ENCODE results near the gene FAF1.

FAF1 gene

DNA sequence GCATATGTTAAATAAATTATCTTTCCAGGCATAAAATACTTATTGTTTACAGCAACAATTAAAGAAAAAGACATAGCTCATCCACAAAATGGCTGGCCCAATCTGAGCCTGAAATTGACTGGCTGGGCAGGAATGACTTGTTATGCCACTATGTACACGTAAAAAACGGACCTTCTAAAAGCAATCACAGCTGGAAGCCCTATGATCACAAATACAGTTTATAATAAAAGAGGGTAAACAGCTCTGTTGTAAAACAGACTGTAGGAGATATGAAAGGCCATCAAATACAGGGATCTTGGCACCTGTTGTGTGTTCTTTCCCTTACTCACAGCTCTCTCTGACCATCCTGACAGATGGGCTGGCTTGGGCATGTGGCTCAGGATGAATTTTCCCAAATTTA, 466.4 kb downstream of the FAF1 start:
- TF ChIP-seq, protein P1, sequence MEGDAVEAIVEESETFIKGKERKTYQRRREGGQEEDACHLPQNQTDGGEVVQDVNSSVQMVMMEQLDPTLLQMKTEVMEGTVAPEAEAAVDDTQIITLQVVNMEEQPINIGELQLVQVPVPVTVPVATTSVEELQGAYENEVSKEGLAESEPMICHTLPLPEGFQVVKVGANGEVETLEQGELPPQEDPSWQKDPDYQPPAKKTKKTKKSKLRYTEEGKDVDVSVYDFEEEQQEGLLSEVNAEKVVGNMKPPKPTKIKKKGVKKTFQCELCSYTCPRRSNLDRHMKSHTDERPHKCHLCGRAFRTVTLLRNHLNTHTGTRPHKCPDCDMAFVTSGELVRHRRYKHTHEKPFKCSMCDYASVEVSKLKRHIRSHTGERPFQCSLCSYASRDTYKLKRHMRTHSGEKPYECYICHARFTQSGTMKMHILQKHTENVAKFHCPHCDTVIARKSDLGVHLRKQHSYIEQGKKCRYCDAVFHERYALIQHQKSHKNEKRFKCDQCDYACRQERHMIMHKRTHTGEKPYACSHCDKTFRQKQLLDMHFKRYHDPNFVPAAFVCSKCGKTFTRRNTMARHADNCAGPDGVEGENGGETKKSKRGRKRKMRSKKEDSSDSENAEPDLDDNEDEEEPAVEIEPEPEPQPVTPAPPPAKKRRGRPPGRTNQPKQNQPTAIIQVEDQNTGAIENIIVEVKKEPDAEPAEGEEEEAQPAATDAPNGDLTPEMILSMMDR (IDR thresholded peaks at IDR 0.05) = no peak
- H3K27ac ChIP-seq = no peak overlapping the region
- no peak overlapping the region for H3K4me3 ChIP-seq
- no peak for DNase-seq (ENCODE audit: low spot score)

DNA sequence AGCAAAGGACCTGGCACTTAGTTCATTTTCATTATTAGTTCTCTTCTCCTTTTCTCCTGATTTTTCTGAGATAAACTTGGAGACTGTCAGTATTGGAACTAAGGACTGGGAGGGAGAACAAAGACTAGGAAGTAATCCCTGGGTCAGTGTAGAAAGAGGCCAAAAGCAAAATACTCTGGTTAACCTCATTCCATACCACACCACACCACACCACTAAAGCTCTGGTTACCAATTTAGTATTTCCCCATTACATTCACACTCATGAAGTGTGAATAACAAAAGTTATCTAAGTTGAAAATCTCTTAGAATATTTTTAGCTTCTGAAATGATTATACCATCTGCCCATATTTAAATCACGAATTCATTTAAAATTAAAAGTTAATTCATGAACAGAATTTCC, 467.9 kb downstream of the FAF1 start:
- no peak overlapping the region for H3K27ac ChIP-seq
- no peak for DNase-seq (ENCODE audit: low spot score)
- H3K4me3 ChIP-seq = no peak overlapping the region
- TF ChIP-seq, protein P1 (IDR thresholded peaks at IDR 0.05) = no peak

DNA sequence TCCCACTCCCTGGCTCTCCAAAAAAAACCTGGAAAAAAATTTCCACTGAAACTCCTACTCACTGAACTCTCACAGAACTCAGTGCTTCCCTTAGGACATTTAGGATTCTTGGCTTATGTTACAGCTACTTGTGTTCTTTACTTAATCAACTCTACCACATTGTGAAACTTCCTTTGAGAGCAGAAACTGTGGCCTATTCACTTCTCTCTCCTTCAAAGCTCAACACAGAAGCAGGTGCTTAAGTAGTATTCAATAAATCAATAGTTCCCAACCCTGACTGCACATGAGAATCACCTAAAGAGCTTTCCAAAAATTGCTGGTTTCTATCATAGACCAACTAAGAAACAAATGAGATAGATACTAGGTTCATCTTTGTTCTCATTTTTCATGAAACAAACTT, 468.9 kb downstream of the FAF1 start:
- TF ChIP-seq, protein P1 (IDR thresholded peaks at IDR 0.05) = no peak
- Histone ChIP-seq H3K27ac (no peak overlapping the region), H3K4me3 (no peak overlapping the region)
- DNase-seq (ENCODE audit: low spot score) = no peak

DNA sequence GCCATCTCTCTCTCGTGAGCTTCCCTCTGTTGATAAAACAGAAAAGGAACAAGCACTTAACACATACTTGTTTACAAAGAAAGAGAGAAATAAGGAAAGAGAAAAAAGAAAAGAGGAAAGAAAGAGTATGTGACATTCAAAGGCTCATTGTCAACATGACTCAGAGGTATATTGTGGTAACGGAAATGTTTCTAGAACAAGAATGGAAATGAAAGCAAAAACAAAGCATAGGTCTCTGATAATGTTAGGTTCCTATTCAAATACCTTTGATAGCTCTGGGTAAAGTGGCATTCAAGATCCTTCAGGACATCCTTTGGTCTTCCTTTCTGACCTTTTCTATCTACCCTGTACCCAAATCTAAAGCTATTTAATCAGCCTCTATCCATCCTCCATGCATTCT, 469.4 kb downstream of the FAF1 start:
- TF ChIP-seq, protein P1 (IDR thresholded peaks at IDR 0.05) = no peak
- H3K4me3 ChIP-seq = no peak overlapping the region
- no peak for DNase-seq (ENCODE audit: low spot score)
- no peak overlapping the region for H3K27ac ChIP-seq

DNA sequence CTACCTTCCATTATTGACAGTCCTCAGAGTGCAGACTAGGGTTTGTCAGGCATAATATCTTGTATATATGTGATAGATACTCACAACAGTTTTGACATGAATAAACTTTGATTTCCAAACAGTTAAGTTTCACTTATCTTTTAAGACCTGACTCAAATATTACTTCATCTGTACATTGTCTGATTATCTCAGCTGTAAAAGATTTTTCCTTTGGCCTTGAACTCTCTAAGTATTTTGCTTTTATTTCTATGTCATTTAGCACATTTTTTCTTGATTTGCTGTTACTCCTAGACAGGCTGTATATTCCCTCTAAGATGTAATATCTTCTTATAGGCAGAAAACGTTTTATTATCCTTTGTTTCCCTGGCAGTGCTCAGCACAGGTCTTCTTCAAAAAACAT, 471.2 kb downstream of the FAF1 start:
- DNase-seq (ENCODE audit: low spot score) = no peak
- TF ChIP-seq, protein P1 (IDR thresholded peaks at IDR 0.05) = no peak

DNA sequence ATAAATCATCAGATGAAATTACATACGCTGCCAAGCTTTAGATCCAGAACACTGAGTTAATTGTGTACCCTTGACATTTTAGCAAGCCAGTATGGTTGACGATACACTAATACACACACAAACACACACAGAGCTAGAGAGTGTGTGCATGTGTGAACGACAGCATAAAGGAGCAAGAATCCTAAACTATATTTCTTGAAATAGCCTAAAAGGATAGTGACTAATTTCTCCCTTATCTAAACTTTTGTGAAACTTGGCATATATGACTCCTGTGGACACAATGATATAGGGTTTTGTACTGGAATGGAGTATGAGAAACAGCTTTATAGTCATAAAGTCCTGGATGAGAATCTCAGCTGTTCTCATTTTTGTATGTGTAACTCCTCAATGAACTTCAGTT, 471.7 kb downstream of the FAF1 start:
- TF ChIP-seq, protein P1 (IDR thresholded peaks at IDR 0.05) = no peak
- DNase-seq (ENCODE audit: low spot score) = no peak
- H3K4me3 ChIP-seq = no peak overlapping the region
- H3K27ac ChIP-seq = no peak overlapping the region

More for the DNA sequence above, 471.2 kb downstream of the FAF1 start:
- Histone ChIP-seq H3K4me3 (no peak overlapping the region), H3K27ac (no peak overlapping the region)

DNA sequence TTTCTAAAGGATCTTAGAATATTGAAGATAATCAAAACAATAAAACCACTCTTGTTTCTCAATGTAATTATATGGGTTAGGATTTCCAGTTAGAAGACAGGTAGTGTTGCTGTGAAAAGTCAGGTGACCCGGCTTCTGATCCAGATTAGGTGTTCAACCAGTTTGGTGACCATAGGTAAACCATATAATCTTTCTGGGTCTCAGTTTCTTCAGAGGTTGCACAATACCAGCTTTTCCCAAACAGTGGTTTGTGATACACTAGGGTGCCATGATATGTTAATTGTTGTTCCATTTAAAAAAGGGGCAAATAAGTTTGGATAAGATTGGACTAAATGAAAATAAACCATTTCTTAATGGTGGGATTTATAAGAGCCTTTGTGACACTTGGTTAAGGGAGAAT, 472.3 kb downstream of the FAF1 start:
- Histone ChIP-seq H3K4me3 (no peak overlapping the region), H3K27ac (no peak overlapping the region)
- DNase-seq (ENCODE audit: low spot score) = no peak
- TF ChIP-seq, protein P1 (IDR thresholded peaks at IDR 0.05) = no peak

Measured in coronary artery (tissue), 2 donors.